ENCODE results near the gene C16orf87.

C16orf87 gene

GRCh38 chr16:46757339-46758050, 73.5 kb downstream of the C16orf87 start:
- ChIA-PET CTCF (interaction anchor here (1.2 to 1.5 kb wide), 2 partner anchors 12 to 15 kb away, joined by 3 read pairs; no protein-coding TSS in a partner anchor), POLR2A (no interaction called here)
- no peak for TF ChIP-seq CTCF (IDR thresholded peaks at IDR 0.05; ENCODE audit: control extremely low read depth, extremely low read depth, low read depth, missing control alignments)
- DNase-seq (ENCODE audit: extremely low spot score): no peak

GRCh38 chr16:46756772-46757171, 74.2 kb downstream of the C16orf87 start:
- TF ChIP-seq CTCF (IDR thresholded peaks at IDR 0.05; ENCODE audit: control extremely low read depth, extremely low read depth, low read depth, missing control alignments): no peak
- DNase-seq (ENCODE audit: extremely low spot score): no peak
- POLR2A ChIA-PET: no interaction called here
- CTCF ChIA-PET: interaction anchor here (1.2 to 1.5 kb wide), 2 partner anchors 13 to 15 kb away, joined by 3 read pairs; no protein-coding TSS in a partner anchor

- ChIA-PET POLR2A (no interaction called here), CTCF (interaction anchor here (1.6 to 3.6 kb wide), 2 partner anchors 9 to 12 kb away, joined by 6 to 12 read pairs; no protein-coding TSS in a partner anchor)
- no peak for DNase-seq (ENCODE audit: extremely low spot score)
- no peak for TF ChIP-seq CTCF (IDR thresholded peaks at IDR 0.05; ENCODE audit: control extremely low read depth, extremely low read depth, low read depth, missing control alignments)
Measured at GRCh38 chr16:46753015-46753414, 78.0 kb downstream of the C16orf87 start.

- ChIA-PET POLR2A (no interaction called here), CTCF (interaction anchor here (3.6 kb wide), 1 partner anchor 11 kb away, joined by 12 read pairs; no protein-coding TSS in a partner anchor)
- TF ChIP-seq CTCF (IDR thresholded peaks at IDR 0.05; ENCODE audit: control extremely low read depth, extremely low read depth, low read depth, missing control alignments): no peak
- no peak for DNase-seq (ENCODE audit: extremely low spot score)
Measured at GRCh38 chr16:46751381-46751780, 79.6 kb downstream of the C16orf87 start.

GRCh38 chr16:46748775-46749705, 81.9 kb downstream of the C16orf87 start:
- POLR2A ChIA-PET: interaction anchor here (0.6 kb wide), 1 partner anchor 95 kb away, joined by 4 read pairs; no protein-coding TSS in a partner anchor

More at GRCh38 chr16:46748775-46749705, 81.9 kb downstream of the C16orf87 start:
- TF ChIP-seq CTCF (IDR thresholded peaks at IDR 0.05; ENCODE audit: control extremely low read depth, extremely low read depth, low read depth, missing control alignments): no peak
- CTCF ChIA-PET: no interaction called here
- DNase-seq (ENCODE audit: extremely low spot score): peak; percentile 52
